ENCODE measurements around the gene FARP1.
"Not testable (repeated sequence)": the region's sequence is repeated elsewhere in the genome, so short reads cannot be mapped to it uniquely, and the experiment has no call there.

FARP1 gene

DNA sequence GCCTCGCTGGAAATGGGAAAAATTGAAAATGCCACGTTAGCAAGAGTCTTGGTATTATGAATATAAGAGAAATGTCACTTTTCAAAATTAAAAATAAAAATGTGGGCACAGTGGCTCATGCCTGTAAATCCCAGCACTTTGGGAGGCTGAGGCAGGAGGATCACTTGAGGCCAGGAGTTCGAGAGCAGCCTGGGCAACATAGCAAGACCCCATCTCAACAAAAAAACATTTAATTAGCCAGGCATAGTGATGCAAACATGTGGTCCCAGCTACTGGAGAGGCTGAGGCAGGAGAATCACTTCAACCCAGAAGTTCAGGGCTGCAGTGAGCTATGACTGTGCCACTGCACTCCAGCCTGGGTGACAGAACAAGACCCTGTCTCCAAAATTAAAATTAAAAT lies 270.4 kb downstream of the FARP1 start:
- not testable (repeated sequence) for DNase-seq (ENCODE audit: low read depth in 2 of 2, low spot score in 1 of 2)

DNA sequence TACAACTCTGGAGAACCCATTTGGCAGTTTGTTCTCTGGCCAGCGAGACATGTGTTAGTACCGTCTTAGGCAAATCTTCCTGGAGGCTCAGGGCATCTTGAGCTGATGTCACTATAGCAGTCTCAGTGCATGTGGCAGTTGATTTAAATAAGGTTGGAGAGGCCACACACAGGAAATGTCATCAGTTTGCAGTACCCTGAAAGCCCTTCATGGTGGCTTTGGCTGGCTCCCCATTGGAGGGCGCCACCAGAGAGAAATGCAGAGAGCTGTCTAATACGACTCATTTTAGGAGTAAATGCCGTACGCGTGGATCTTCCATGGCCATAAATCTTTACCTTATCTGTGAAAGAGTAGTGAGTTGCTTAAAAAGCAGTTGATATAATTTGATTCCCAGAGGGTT lies 270.9 kb downstream of the FARP1 start:
- no peak for DNase-seq (ENCODE audit: low read depth in 2 of 2, low spot score in 1 of 2)

DNA sequence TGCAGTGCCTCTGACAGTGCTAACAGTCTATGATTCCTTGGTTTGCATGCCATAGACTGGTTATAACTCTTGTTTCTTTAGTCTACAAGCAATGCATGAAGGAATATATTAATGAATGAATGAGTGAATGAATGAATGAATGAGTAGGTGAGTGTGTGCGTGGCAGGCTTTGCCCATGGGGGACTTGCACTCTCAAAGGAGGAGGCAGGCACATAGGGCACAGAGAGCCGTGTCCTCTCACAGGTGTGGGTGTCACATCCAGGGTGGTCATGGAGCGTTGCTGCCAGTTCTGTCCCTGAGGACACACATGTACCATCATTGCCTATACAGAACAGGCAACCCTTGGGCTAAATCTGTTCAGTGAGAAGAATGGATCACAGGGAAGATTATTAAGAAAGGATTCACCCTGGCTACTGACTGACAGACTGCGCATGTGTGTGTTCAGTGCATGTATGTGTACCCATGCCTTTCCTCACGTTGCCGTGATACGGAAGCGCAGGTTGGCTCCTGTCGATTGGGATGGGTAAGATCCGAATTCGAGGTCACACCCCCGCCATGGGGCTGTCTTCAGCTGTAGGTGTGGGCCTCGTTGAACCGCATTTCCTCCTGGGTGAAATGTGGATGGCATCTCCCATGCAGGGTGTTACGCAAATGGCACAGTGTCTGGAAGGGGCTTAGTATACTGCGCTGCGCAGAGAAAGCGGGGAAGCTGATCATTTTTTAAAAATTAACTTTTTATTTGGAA lies 272.6 kb downstream of the FARP1 start:
- DNase-seq (ENCODE audit: low read depth in 2 of 2, low spot score in 1 of 2): no peak

DNA sequence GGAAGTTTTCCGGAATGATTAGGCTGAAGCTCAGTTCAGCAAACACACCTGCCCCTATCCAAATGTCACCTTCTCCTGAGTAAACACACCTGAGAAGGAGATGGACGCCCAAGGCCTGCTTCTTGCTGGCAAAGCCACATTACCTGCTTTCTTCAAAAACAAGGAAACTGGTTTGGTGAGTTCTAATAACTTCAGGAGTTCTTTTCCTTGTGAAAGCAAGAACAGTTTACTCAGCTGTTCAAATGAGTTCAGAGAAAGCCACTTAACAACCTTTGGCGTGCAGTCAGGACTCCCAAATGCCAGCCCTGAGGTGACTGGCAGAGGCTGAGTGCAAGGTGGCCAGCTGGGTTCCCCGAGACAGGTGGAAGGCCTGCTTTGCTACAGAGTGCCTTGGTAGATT lies 273.5 kb downstream of the FARP1 start:
- DNase-seq (ENCODE audit: low read depth in 2 of 2, low spot score in 1 of 2): no peak

DNA sequence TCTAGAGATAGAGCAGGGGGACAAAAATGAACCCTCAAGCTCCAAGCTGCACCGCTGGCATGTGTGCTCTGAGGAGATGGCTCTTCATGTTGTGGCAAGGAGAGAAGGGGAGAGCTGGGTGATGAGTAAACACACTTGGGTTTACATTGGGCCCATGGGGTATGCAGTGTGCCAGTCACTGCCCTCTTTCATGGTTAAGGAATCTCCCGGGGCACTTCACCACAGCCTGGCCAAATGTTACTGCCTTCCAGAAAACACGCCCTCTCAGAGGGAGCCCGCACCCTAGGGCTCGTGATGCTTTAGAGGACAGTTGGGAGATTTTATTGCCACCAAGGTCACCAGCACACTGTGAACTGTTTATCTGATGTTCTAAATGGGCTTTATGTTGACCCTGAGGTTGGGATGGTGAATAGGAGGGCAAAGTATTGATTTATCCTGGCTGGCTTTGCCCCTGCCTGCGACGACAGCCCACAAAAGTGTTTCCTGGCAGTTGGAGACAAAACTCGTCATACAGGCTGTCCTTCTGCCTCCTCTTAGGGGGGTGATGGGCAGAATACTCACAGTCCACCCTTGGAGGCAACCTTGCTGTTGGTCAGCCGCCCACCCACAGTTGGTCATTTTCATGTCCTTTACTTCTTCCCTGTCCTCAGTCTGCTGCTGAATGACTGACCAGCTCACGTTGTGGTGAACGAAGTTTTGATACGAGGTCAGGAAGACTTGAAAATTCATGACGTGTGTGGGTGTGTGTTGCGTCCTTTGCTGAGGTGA lies 277.1 kb downstream of the FARP1 start:
- no peak for DNase-seq (ENCODE audit: low read depth in 2 of 2, low spot score in 1 of 2)

DNA sequence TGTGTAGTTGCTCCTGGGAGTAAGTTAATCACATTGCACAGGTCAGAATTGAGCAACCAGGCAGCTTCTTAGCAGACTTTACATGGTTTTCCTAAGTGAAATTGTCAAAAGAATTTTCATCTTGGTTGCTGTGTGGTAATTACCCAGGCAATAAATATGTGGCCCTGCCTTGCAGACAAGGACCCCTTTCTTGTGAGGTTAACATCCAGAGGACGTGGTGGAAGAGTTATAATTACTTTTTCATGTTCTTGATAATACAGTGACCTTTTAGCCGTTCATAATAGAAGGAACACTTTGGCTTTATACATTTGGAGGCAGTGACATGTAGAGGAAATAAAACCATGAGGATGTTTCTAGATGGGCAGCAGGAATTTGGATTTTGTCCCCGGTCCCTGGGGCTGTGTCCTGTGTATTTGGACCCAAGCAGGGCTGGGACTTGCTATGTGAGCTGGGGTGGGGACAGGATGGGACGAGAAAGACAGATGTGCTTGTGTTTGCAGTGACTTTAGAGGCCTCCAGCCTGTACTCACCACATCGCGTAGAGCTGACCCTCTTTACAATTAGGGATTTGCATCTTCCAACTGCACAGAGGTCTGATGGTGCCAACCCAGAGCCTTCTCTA lies 277.8 kb downstream of the FARP1 start:
- DNase-seq (ENCODE audit: low read depth in 2 of 2, low spot score in 1 of 2): no peak

DNA sequence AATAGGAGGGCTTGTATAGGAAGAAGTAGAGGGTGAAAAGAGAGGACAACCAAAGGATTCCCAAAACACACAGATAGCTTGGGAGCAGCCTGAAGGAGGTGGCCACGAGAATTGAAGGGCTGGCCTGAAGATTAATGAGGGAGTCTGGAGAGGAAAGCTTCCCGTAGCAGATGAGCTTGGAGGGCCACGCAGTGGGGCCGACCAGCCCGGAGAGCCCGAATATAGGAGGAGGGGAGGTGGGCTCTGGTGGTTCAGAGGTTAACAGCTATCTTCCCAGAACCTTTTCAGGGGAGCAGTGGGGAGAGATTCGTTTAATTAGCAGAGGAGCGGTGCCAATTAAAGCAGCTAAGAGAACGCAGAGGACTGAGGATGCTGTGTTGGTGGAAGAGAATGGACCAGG lies 279.2 kb downstream of the FARP1 start:
- DNase-seq (ENCODE audit: low read depth in 2 of 2, low spot score in 1 of 2): no peak

DNA sequence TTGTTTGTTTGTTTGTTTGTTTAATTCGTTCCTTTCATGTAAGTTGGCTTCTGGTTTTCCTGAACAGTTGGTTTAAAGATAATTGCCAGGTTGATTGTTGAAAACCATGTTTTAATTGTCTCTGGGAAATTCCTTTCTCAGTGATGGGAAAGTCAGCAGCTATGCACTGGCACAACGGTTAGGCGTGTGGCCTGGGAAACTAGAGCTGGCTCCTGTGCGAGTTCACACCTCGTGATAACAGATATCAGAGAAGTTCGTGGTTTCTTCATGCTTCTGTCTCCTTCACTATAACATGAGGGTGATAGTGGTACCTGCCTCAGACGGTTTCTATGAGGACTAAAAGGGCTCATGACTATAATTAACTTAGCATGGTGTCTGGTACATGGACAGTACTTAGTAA lies 280.5 kb downstream of the FARP1 start:
- no peak for DNase-seq (ENCODE audit: low read depth in 2 of 2, low spot score in 1 of 2)

DNA sequence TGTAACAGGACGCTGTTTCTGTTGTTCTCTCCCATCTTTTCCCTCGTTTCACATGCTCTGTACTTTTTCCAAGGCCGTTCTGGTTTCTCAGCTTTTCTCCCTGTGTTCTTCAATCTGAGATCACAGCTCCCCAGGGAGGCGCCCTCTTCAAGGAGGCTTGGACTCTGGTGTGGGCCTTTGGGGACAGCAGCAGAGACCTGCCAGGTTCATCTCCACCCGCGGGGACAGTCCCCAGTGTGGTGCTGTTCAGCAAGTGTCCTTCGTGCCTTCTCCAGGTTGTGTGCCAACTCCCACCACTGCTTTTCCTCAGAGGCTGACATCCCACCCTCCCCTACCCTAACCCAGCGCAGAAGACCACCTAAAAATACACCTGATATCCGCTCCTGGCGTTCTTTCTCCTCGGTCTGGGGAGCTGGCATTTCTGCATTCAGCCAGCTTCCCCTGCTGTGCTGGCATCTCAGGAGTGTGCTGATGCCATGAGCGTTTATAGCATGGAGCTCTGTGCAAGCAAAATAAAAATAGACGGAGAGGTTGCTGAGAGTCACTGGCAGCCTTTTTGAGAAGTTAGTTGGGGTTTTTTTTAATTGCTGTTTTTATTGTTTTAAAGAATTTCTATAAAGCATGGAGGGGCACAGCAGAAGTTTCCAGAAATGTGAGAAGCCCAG lies 284.6 kb downstream of the FARP1 start:
- DNase-seq (ENCODE audit: low read depth in 2 of 2, low spot score in 1 of 2): no peak

DNA sequence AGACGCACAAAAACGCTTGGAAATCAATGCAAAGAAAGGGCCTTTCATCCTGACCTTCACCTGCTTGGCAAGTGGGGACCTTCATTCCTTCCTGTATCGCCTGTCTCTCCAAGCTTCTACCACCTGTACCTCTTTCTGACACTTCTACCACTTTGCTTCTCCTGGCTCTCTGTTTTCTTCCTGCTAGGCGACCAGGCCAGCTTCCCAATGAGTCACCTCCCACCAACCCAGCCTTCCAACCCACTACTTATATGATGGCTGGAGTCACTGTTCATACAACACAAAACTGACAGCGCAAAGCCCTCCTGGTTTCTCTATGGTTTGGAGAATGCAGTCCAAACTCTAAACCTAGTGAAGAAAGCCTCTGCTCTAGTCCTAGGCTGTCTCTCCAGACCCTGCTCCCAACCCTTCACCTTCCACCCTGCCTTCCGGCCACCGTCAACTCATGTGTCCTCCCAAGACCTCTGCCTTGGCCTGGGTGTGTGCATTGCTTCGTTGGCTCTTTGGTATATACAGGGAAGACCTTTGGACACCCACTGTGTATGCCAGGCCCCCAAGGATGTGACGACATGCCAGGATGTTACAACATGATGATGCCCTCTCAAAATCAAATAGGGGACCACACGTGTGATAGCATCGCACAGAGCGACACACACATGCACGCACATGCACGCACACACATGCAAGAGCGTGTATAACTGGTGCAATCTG lies 285.5 kb downstream of the FARP1 start:
- no peak for DNase-seq (ENCODE audit: low read depth in 2 of 2, low spot score in 1 of 2)

DNA sequence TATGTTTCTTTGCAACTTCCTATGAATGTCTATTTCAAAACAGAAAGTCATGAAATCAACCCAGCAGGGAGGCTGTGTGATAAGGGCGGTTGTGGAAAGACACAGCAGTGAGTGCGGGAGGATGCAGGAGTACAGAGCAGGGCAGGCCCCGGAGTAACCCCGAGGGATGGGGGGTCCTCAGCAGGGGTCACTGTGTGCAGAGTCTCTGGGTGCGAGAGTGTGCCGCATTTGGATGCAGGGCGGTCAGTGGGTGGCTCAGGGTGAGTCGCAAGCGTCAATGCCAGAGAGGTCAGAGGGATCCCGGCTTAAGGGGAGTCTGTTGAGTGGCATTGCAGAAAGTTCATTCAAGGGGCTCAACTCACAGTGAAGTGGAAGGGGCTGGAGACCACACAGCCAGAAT lies 286.2 kb downstream of the FARP1 start:
- no peak for DNase-seq (ENCODE audit: low read depth in 2 of 2, low spot score in 1 of 2)

DNA sequence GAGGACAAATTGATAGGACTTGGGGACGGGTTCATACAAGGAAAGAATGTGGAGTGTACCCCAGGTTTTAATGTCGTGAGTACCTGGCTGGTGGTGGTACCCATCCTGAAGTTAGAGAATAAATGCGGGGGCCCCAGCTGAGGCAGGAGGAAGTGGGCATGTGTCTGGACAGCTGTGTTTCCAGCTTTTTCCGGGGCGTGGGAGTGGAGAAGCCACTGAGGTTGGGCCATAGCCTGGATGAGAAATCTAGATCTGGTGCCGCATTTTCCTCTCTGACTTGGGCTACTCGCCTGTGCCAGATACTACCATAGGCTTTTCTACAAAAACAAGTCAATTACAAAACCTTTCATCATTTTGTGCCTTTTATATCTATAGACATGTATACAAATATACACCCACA lies 286.6 kb downstream of the FARP1 start:
- DNase-seq (ENCODE audit: low read depth in 2 of 2, low spot score in 1 of 2): no peak

DNA sequence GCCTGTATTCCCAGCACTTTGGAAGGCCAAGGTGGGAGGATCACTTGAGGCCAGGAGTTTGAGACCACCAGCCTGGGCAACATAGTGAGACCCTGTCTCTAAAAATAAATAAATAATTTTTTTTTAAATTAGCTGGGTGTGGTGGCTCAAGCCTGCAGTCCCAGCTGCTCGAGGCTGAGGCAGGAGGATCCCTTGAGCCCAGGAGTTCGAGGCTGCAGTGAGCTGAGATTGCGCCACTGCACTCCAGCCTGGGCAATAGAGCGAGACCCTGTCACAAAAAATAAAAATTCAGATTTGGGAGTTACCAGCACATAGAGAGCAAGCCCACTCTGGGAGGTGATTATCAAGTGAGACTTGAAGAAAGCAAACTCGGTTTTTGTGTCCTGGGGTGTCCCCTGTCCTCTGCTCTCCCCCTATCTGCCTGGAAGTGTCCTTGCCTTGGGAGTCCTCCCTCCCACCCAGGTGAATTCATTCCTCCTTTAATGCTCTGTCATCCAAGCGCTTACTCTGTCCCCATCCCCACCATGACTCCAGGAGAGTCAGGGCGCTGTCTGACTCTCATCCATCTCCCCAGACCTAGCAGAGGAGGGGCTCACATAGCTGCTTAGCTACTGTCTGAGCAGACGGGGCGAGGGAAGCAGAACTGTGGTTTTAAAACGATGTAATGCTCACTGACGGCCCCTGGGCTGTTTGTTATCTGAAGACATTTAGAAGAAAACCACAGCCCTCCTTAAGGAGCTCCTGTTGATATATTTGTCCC lies 287.3 kb downstream of the FARP1 start:
- DNase-seq (ENCODE audit: low read depth in 2 of 2, low spot score in 1 of 2): no peak

DNA sequence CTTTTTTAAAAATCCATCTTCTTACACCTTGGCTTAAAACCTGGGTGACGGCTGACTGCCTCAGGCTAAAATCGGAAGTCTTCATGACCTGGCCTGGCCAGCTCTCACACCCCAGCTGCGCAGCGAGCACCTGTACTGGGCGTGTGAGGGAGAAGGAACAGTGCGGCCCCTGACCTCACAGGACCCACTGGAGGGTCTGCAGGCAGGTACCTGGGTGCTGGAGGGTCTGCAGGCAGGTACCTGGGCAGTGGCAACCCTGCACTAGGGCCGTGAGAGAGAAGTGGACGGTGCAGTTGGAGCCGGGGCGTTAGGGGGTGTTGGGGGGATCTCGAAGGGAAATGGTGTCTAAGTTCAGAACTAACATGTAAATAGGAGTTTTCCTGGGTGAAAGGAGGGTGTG lies 289.7 kb downstream of the FARP1 start:
- DNase-seq (ENCODE audit: low read depth in 2 of 2, low spot score in 1 of 2): no peak

DNA sequence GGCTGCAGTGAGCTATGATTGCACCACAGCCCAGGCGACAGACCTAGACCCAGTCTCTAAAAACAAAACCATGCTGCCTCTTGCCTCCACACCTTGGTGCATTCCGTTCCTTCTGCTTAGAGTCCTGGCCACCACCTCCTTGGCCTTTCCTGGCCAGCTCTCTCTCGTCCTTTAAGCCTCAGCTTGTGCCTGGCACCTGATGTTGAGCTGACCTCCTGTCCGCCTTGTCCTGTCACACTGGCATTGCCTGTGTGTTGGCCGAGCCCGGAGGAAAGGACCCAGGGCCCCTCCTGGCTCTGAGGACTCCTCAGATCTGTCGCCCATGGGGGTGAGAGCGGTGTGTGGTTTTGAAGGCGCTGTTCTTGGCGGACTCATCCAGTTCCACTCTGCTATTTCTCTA lies 290.8 kb downstream of the FARP1 start:
- no peak for DNase-seq (ENCODE audit: low read depth in 2 of 2, low spot score in 1 of 2)

DNA sequence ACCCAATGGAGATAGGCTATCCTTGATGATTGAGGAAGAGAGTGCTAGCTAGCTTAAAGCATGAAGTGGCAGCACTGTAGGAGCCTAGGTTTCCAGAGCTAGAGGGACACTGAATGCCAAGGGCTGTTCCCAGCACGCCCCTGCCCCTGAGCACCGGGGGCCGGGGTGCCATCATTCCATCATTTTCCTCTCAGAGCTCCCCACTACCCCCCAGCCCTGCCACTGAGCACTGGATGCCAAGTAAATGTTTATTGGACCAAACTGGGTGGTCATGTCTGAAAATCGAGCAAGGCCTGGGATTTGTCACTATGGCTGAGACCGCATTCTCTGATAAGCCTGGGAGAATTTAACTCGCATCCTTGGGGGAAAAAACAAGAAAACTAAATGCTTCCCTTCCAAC lies 291.2 kb downstream of the FARP1 start:
- DNase-seq (ENCODE audit: low read depth in 2 of 2, low spot score in 1 of 2): no peak

DNA sequence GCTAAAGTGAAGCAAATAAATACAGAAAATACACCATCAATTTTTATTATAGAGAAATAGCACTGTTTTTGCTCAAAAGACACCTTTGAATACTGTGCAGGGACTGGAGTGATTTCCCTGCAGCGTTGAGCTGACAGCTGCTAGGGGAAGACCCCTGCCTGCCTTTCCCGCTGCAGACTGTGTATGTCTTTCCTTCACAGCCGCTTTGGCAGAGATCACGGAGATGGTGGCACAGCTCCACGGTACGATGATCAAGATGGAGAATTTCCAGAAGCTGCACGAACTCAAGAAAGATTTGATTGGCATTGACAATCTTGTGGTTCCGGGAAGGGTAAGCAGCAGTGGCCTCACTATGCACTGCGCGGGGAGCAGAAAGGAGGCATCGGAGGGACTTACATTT lies 292.5 kb downstream of the FARP1 start:
- no peak for DNase-seq (ENCODE audit: low read depth in 2 of 2, low spot score in 1 of 2)

DNA sequence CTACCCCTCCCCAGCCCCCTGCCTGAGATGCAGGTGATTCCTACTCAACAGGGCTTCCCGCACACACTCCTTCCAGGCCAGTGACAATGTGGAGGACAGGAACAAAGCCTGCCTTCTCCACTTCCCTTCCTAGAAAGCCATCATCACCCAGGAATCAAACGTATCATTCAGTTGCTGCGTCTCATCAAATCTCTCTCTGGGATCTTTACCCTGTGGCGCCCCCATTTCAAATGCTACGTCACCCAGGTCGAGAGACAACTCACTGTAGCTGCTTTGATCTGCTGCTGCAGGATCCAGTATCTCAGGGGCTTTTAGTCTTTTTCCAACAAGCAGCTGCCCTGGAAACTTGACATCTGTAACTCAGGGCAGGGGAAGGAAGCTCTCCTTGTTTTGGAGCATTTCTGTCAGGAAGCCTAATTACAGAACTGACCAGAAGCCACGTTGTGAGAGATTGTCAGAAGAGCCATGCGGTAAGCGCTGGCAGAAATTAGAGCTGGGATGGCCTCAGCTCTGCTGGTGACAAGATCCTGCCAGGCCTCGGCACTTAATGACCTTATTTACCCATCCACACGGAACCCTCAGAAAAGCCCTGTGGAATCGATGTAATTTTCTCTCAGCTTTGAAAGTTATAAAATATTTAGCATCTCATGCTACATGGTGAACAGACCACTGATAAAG lies 293.5 kb downstream of the FARP1 start:
- DNase-seq (ENCODE audit: low read depth in 2 of 2, low spot score in 1 of 2): no peak

DNA sequence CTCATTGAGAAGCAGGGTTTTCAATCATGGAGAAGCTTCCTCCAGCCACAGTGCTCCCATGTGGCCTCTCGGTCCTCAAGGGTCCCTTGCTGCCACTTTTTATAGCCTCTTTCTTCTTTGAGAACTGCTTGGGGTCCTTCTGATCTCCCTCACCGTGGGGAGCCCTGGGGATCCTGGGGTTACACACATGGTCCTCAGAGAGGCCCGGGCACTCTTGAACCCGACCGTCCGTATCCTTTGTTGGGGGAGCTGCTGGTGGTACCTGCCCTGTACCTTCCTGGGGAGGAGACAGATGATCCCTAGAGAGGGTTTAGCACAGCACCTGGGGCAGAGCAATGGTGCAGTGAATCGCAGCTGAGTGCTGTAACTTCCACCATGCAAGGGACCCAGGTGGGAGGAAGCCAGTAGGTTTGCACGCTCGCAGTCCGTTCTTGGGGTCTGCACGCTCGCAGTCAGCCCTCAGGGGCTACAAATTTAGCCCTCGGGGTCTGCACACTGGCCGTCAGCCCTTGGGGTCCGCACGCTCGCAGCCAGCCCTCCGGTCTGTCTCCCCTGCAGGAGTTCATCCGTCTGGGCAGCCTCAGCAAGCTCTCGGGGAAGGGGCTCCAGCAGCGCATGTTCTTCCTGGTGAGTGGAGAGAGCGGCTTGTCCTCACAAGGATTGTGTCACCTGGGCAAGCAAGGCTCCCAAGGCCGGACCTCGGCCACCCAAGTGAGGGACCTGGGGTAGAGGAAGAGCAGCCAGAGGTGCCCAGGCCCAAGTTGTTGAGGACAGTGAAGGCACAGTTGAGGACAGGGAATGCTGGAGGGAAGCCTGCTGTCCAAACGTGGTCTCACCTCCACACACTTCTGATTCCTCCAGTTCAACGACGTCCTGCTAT lies 295.6 kb downstream of the FARP1 start:
- no peak for DNase-seq (ENCODE audit: low read depth in 2 of 2, low spot score in 1 of 2)

Data from stimulated activated CD8-positive, alpha-beta memory T cell treated with anti-CD3 and anti-CD28 coated beads, Interleukin-4, amount 100 ng/mL, for 4 hours (primary cell).